ENCODE data around the gene PTPRF.
A peak's percentile ranks its signal among the peaks of the same experiment; 100 is the strongest.

Gene PTPRF

DNA sequence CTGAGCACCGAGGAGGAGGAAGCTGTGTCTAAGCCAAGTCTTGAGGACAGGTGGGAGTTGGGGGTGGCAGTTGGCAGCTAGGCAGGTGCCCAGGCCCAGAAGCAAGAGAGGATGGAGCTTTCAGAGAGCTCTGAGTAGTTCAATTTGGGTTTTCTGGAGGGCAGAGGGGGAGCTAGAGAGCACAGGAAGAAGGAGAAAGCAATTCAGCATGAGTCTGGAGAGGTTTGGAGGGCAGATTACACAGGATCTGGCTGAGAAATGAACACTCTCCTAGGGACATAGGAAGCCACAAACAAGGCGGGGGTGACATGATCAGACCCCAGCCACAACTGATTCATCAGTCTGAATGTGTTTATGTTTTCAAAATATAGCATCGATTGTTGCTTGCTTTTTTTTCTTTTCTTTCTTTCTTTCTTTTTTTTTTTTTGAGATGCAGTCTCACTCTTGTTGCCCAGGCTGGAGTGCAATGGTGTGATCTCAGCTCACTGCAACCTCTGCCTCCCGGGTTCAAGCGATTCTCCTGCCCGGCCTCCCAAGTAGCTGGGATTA lies 23.8 kb downstream of the PTPRF start:
- peak; percentile 24 to 65 for DNase-seq

DNA sequence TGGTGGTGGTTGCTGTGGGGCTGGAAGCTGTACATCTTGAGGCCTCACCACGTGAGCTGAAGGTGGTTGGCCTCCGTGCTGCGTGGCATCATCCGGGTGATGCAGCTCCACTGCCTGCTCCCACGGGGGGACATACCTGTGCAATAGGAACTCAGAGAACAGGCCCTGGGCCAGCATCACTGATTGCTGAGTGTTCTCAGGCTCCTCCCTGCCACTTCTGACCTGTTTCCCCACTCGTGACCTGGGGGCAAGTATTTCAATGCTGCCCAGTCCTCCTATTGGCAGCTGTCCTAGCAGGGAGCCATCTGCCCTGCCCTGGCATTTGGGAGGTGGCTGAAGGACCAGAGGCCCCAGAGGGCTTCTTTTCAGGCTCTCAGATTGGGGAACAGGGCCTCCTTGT lies 26.1 kb downstream of the PTPRF start:
- DNase-seq, result no peak

DNA sequence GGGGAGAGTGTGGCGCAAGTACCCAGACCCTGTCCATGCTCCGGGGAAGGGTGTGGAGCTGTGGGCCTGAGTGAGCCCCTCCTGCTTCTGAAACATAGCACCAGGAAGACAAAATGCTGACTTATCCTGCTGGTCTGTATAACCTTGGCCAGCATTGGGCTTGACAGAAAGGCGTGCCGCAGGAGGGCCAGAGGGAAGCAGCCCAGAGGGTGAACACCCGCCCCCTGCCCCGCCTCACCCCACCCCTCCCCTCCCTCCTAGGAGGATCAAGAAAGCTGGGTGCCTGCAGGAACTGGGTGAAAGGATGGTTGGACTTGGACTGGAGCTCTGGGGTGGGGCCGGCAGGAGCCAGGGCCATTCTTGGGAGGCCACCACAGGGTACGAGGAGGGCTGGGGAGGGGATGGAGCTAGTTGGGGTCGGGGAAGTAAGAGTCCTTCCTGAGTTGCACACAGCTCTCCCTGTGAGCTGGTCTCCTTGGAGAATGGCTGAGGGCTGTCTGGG lies 27.1 kb downstream of the PTPRF start:
- no peak for DNase-seq

DNA sequence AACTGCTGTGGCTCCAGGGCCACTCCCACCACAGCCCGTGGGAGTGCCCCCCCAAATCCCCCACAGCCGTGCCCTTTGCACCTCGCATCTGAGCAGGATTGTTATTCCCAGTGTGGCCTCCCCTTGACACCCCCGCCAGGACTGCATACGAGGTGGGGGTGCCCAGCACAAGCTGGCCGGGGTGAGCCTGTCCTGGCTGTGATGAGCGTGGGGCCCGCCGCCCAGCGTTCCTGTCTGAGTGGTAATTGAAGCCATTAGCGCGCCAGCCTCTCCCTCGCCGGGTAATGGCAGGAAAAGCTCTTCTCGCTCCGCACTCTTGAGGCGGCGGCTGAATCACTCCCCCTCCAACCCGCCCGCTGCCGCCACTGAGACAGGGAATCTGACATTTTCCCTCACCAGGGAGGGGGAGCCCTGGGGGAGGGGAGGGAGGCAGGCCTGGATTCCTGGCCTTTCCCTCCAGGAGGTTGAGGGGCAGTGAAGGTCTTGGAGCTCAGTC lies 27.7 kb downstream of the PTPRF start:
- peak in 1 of 2 experiments; percentile 26 for DNase-seq

DNA sequence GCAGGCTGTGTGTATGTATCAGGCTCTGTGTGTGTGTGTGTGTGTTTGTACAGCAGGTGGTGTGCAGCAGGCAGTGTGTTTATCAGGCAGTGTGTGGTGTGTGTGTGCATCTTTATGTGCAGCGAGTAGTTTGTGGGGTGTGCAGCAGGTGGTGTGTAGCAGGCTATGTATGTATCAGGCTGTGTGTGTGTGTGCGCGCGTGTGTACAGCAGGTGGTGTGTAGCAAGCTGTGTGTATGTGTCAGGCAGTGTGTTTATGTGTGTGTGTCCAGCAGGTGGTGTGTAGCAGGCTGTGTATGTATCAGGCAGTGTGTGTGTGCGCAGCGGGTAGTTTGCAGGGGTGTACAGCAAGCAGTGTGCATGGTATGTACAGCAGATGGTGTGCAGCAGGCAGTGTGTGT lies 29.0 kb downstream of the PTPRF start:
- no peak for DNase-seq

DNA sequence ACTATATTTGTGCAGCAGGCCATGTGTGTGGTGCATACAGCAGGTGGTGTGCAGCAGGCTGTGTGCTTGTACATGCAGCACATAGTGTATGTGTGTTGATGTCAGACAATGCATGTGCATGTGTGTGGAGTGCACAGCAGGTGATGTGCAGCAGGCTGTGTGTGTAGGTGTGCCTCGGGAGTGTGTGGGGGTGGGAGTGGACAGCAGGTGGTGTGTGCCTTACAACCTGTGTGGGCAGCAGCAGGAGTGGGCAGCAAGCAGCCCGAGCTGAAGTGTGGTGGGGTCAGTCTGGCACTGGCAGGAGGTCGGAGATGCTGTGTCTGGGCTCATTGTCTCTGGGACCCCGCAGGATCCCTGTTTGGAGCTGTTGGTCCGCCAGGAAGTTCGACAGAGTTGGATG lies 29.6 kb downstream of the PTPRF start:
- no peak for DNase-seq

DNA sequence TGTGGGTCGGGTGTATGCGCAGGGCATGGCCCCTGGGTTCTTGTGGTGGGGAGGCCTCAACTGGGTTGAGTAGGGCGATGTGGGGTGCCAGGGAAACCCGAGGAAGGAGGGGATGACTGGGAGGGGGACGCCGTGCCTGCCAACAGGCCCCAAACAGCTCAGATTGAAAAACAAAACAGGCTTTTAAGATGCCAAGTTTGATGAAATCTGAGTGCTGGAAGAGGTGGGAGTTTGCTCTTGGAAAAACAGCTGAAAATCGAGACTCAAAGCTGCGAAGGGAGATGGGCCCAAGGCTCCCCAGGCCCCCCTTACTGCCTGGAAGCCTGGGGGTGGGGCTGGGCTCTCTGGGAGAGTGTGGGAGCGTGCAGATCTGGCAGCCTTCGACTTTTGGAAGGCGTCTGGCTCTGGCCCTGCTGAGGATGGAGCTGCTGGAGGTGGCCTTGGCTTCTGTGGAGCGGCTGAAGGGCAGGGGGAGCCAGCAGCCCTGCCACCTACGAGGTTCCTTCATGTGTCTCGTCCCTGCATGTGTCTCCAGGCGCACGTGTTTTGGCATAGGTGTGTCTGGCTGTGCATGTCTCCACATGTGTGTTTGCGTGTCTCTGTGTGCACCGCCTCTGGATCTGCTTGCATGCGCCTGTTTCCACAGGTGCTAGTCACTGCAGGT lies 33.3 kb downstream of the PTPRF start:
- peak; percentile 51 to 74 for DNase-seq

DNA sequence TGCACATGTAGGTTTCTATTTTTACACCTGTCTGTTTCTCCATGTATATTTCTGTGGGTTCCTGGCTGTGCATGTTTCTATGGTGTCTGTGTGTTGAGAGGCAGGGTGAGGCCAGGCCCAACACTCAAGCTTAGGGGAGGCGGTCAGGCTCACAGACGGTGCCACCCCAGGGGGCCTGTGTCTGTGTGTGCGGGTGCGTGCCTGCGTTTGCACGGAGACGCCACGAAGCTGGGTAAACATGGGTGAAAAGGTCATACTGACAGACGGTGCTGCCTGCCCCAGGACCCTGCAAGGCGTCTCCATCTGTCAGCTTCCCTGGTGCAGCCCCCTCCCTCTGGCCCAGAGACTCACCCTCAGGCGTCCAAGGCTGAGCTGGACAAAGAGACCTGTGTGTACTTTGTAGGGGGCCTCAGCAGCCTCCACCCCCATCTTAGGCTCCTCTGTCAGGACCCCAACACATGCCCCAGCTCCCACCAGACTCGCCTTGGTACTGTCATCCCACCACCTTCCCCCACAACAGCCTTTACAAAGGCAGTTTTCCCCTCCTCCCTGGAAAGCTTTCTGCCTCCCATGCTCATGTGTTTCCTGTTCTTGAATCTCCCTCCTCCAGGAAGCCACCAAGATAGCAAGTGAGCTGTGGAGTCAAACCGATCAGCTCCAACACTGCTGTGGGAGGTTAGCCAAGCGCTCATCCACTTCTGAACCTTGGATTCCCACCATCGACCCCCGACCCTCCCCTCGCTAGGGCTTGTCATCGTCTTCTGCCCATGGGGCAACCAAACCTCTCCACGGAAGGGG lies 34.1 kb downstream of the PTPRF start:
- DNase-seq, result peak; percentile 92 to 97

DNA sequence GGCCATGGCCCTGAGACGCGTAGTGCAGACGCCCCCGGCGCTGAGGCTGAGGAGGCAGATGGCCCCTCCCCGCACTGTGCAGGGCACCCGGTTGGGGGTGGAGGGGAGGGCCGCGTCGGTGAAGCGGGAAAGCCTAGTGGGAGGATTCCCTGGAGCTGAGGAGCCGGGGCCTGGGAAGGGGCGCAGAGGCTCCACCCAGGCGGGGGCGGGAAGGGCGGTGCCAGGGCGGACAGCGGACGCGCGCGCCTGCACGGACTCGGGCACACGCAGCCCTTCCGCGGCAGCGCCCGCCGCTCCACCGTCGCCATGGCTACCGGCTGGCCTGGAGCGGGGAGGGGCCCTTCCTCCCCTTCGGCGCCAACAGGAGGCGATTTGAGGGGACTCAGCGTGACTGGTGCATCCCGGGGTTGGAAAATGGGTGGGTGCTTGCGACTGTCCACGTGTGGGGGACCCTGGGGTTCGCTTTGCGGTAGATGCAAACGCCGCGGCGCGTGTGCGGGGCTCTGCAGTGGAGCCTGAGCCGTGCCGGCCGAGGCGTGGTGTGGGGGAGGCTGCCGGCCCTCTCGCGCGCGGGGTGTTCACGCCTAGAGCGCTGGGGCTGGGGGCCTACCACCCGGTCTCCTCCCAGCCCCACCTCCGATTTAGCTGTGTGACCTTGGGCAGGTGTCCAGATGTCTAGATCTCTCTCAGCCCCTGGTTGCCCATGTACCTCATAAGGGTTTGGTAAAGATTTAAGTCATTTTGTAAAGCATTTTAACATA lies 35.1 kb downstream of the PTPRF start:
- peak; percentile 78 to 93 for DNase-seq

DNA sequence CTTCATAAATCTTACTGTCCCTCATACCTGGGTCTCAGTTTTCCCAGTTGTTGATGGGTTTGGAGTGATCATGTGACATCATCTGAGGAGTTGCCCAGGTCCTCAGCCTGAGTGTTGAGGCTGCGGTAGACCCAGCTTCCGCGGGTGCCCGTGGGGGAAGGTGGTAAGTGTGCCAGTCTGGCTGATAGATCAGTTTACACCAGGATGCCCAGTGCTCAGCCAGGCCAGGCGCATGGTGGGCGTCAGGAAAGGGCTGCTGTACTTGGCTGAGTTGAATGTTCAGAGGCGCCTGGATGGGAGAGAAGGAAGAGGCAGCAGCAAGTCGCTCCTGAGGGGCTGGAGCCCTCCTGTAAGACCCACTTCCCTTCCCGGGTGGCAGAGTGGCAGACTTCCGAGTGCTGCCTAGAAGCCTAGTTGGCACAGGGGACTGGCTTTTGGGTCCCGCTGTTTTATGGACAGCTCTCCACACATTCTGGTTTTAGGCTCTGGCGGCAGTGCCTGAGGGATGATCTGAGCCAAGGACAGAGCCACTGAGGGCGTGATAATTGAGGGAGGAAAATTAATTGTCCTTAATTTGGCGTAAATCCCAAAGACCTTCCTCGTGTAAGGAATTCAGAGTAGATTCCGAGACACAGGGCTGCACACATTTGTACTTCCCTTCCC lies 35.8 kb downstream of the PTPRF start:
- peak in 1 of 2 experiments; percentile 25 for DNase-seq

DNA sequence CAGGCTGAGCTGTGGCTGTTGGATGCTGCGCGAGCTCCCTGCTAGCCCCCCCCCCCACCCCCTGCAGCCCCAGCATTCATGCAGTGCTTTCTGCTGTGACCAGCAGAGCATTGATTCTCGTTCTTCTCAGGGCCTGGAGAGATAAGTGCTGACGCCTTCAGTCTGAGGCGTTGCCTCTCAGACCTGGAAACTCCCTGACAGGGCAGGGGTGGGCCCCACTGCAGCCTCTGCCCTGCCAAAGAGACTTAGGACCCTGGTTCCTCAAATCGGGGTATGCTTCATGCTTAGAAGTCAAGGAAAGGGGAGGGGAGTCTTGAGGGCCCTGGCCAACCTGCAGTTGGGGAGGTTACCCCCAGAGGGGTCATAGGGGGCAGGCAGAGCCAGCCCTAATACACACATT lies 38.5 kb downstream of the PTPRF start:
- no peak for DNase-seq

DNA sequence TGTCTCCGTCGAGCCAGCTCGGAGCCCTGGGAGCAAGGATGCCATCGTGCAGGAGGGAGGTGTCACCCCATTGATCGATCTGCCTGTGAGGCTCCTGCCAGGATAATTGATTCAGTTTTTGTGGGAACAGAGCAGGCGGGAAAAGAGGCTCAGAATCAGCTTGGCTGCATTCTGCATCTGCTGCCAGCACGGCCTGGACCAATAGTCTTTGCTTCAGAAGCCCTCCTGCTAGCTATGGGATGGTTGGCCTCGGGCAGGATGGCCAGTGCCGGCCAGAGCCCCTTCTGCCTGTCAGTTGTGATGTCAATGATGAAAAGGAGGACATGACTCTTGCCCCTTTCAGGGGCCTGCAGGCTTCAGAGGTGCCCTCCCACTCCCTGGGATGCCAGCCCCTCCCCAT lies 39.6 kb downstream of the PTPRF start:
- no peak for DNase-seq

DNA sequence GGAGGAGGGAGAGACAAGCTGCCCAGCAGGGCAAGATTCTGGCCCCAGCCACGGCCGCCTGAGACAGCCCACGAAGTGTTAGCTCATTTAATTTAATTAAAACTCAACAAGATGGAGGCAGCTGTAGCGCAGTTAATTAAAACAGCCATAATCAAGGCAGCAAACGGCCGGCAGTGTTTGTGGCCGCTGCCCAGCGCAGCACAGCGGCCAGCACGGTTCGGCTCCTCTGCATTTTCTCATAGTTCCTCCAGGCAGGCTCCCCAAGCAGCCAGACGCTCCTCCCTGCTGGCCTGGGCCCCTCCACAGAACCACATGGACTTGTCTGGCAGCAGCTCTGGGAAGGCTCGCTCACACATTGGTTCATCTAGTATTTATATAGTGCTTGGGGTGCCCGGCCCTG lies 40.0 kb downstream of the PTPRF start:
- no peak for DNase-seq

DNA sequence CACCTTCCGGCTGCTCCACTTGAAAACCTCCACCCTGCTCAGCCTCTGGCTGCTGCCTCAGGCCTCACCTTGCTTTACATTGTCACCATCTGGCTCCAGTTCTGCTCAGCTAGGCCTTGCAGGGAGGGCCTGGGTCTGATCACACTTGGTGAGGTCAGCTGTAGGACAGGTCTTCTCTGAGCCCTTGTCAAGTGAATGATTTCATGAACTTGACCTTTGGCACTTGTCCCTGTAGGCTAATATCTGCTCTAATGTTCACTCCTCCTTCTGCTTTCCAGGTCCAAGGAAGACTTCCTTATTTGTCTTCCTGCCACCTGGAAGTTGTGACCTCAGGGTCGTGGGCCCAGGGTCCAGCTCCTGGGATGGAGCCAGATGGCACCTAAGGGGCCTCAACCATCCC lies 41.4 kb downstream of the PTPRF start:
- DNase-seq, result no peak

DNA sequence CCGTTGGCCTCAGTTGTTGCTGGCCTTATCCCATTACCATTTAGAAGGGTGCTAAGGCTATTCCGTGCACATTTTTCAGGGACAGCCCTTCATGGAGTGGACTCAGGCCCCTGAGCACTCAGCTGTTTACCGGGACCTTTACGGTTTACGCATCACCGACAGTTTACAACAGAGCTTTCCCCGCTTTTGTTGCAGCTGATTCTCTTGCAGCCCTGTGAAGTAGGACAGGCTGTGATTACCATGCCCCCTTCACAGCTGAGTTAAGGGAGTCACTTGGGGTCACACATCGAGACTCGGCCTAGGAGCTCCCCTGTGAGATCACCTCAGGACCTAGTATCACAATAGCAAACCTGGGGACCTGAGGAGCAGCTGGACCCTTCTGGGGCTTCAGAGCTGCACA lies 41.9 kb downstream of the PTPRF start:
- DNase-seq, result no peak

DNA sequence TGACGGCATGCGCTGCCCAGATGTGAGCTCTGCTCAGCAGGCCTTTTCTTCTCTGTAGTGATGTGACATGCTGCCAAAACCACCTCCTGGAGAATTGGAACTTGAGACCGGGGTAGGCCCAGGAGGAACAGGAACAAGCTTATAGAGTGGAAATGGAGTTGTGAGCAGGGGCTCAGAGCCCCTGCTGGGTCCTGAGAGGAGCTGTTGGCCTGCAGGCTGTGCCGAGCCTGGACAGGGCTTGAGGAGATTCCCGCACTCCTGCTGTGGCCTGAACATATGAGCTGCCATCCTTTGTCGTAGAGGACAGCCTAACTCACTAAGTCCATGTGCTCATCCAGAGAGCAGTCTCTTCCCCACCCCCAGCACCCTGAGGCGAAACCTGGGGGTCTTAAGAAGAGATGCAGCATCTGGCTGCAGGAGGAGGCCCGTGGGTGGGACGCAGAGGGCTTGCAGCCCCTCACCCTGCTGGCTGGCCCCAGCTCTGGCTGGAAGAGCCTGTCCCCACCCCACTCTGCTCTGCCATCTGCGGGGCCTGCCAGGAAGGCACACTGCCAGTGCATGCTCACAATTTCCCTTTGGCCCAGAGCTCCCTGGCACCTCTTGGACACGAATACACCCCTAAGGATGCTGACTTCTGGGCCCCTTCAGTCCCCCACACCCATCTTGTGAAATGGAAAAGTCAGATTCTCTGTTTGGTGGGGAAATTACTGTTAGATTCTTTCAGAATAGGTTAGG lies 42.5 kb downstream of the PTPRF start:
- DNase-seq, result no peak

DNA sequence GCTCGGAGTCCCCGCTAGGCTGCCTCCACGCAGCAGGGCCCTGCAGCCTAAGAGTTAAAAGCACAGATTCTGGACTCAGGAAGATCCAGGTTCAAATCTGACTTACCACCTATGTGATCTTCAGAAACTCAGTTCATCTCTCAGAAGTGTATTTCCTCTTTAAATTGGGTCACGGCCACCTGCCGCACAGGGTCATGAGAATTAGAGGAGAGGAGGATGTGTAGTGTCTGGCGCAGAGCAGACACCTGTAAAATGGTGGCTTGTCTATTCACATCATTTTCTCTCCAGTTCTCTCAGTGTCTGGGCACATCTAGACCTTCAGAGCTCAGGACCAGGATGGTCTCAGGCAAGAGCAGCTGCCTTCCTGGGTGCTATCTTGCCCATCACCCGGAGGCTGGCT lies 45.8 kb downstream of the PTPRF start:
- DNase-seq, result no peak

DNA sequence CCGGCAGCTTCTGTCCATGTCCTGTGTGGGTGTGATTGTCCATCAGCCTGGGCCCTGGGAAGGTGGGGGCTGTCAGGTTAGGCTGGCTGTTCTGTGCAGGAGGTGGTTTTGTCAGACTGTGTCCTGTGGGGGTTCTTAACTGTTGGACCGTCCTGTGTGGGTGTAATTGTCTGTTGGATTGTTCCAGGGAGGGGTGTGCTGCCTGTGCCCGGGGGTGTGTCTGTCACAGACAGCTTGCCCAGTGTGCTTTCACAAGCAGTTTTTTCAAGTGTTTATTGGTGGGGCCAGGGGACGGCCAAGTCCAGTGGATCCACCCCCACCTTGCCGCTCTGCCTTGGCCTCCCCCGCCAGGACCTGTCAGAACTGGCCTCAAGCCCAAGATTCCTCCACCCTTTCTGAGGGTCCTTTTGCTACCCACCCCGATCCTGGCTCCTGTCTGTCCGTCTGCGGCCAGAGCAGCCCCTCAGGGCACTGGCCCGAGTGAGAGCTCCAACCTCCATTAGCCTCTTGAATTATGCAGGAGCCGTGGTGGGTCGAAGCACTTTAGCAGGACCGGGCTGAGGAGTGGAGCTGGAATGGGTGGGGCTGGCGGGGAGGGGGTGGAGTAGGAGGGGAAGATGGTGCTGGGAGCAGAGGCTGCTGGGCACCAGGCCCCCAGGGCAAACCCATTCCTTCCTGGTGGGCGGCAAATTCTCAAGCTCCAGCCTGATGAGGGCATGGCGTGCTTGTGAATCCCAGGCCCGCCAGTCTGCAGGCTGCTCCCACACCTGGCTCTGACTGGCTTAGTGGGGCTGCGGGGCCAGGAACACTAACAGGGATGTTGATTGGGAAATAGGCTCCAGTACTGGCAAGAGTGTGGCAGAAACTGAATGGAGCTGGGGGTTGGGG lies 47.2 kb downstream of the PTPRF start:
- no peak for DNase-seq

DNA sequence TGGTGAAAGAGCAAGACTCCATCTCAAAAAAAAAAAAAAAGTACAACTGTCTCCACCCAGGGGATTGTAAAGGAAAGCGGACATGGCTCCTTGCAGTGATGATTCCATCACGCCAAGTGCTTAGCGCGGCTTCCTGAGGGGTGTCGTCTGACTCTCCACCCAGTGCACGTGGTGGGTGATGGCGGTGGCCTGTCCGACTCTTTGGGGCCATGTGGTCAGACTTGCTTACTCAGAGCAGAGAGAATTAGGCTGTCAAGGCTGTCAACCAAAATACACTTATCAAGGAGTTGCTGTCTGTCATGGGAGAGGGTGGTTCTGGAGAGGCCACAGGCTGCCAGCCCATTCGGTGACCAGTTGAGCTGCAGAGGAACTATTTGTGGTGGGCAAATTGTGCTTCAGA lies 49.4 kb downstream of the PTPRF start:
- no peak for DNase-seq

DNA sequence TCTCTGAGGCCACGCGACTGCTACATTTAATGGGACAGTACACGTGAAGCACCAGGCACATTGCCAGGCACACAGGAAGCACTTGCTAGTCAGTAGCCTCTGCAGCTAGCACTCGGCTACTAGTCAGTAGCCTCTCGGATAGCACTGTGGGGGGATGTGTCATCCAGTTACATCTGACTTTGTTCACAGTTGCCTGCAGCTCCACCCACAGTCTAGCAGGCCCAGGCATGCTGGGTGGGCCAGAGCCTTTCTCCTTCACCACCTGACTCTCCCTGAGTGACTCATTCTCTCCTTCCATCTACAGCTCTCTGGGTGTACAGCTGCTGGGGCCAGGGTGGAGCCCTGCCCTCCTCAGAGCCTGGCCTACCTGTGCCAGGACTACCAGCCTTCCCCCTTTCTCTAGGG lies 51.5 kb downstream of the PTPRF start:
- peak in 1 of 2 experiments; percentile 15 for DNase-seq

DNA sequence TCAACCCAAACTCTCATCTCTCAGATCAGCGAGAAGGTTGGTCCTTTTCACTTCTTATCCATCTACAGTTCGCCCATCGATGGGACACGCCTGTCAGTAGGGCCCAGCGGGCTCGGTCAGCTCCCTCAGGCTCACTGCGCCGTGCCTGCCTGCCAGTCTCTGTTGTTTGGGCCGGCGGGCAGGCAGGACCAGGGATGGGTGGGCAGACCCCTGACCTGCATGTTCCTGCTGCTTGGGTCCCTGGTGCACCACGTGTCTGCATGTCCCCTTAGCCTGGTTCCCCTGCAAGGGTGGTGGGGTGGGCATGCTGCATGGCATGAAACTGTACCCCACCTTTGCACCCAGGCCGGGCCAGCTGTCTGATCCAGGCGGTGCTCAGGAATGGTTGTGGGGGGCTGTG lies 52.4 kb downstream of the PTPRF start:
- DNase-seq, result no peak

Measured in NCI-H524 (cell line).